Left lung (tissue), 10 donors: ENCODE measurements around the gene QRICH1. TPM values are rescaled to one million over a fixed set of nuclear protein-coding genes. Genes with fewer than 3 reads are reported as not detected.

Source experiments
- ATAC-seq: fragments of 200-7000 bp; cut with Tn5 transposase; one replicate; pipeline ENCODE4 v1.9.1; 2020; ENCODE audit warnings: moderate library complexity
- DNase-seq, 4 donors: peaks; one replicate each; pipeline ENCODE4 v3.0.0-alpha.2; 2013 to 2020
- H3K27ac ChIP-seq, 2 donors: fragments of 200-600 bp; sonication (generic) in 1 of 2; one replicate each; pipeline versions ENCODE4 v1.5.0 to v1.8.0; 2020 to 2021
- H3K27me3 ChIP-seq, 2 donors: fragments of 200-600 bp; sonication (generic) in 1 of 2; one replicate each; pipeline versions ENCODE4 v1.5.0 to v1.8.0; 2020 to 2021
- H3K36me3 ChIP-seq, 2 donors: fragments of 200-600 bp; sonication (generic) in 1 of 2; one replicate each; pipeline versions ENCODE4 v1.5.0 to v1.8.0; 2020 to 2021
- H3K4me1 ChIP-seq, 2 donors: fragments of 200-600 bp; one replicate each; pipeline ENCODE4 v1.8.0; 2021
- H3K4me3 ChIP-seq, 2 donors: fragments of 200-600 bp; sonication (generic) in 1 of 2; one replicate each; pipeline versions ENCODE4 v1.5.0 to v1.8.0; 2020 to 2021; ENCODE audit warnings: mild to moderate bottlenecking in 1 of 2
- H3K9me3 ChIP-seq, 2 donors: fragments of 200-600 bp; sonication (generic) in 1 of 2; one replicate each; pipeline versions ENCODE4 v1.5.0 to v1.8.0; 2020 to 2021
- intact Hi-C, 2 donors: fragments of 100-400 bp; cut with DNase I; formaldehyde crosslinking; loops; one replicate each; pipeline versions ENCODE4 v1.11.2 to v1.14.2; 2022
- polyA plus RNA-seq, 6 donors: library from polyadenylated mRNA; unstranded; fragments of 120-200 nt; gene quantifications; one replicate each; pipeline ENCODE4 v1.2.1, GENCODE V29; 2013; ENCODE audit not compliant: insufficient read length in 6 of 6
- total RNA-seq, 2 donors: library from RNA; stranded (reverse); fragmentation: NEBNext Ultra II Directional; extraction: Animal tissue kit (Norgen Biotek cat#: 25700); gene quantifications; one replicate each; pipeline ENCODE4 v1.2.1, GENCODE V29; 2021
- TF ChIP-seq, protein P1 (sequence below), 2 donors: fragments of 200-600 bp; sonication (generic) in 1 of 2; IDR thresholded peaks; one replicate each; pipeline versions ENCODE4 v1.5.0 to v1.8.0; 2021; ENCODE audit warnings: antibody characterized with exemption in 2 of 2
- donor health status: DM: no; HTN: yes; CAD: no.
- donor health status: DM: no; HTN: no; CAD: no.

QRICH1 gene
- total and polyA plus RNA-seq, 8 donors = 71.6 to 85.8 (median 77.6) TPM

- TF ChIP-seq, protein P1, sequence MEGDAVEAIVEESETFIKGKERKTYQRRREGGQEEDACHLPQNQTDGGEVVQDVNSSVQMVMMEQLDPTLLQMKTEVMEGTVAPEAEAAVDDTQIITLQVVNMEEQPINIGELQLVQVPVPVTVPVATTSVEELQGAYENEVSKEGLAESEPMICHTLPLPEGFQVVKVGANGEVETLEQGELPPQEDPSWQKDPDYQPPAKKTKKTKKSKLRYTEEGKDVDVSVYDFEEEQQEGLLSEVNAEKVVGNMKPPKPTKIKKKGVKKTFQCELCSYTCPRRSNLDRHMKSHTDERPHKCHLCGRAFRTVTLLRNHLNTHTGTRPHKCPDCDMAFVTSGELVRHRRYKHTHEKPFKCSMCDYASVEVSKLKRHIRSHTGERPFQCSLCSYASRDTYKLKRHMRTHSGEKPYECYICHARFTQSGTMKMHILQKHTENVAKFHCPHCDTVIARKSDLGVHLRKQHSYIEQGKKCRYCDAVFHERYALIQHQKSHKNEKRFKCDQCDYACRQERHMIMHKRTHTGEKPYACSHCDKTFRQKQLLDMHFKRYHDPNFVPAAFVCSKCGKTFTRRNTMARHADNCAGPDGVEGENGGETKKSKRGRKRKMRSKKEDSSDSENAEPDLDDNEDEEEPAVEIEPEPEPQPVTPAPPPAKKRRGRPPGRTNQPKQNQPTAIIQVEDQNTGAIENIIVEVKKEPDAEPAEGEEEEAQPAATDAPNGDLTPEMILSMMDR (IDR thresholded peaks at IDR 0.05) = no peak
- intact Hi-C loops = no loop called here
- no peak for ATAC-seq
Observed at GRCh38 chr3:49131576-49131975, 37.7 kb upstream of the QRICH1 start.

GRCh38 chr3:49131040-49131439 is 37.2 kb upstream of the QRICH1 start:
- Histone ChIP-seq H3K27ac (no peak overlapping the region), H3K36me3 (peaks cover 0 to 46% of the 10 kb centered on the region in 2 donors), H3K4me1 (peaks cover 10 to 22% of the 10 kb centered on the region in 2 donors), H3K9me3 (no peaks in the 10 kb centered on the region), H3K4me3 (no peak overlapping the region), H3K27me3 (no peaks in the 10 kb centered on the region)
- TF ChIP-seq, protein P1 (IDR thresholded peaks at IDR 0.05) = no peak
- no peak for ATAC-seq
- no peak for DNase-seq
- intact Hi-C loops = no loop called here

More at GRCh38 chr3:49131576-49131975, 37.7 kb upstream of the QRICH1 start:
- peaks cover 10 to 22% of the 10 kb centered on the region in 2 donors for H3K4me1 ChIP-seq
- no peaks in the 10 kb centered on the region for H3K27me3 ChIP-seq
- H3K27ac ChIP-seq = peak overlapping the region in 1 of 2 donors; percentile 82
- DNase-seq = no peak
- H3K4me3 ChIP-seq = peak overlapping the region; percentile 53 to 73
- H3K9me3 ChIP-seq = no peaks in the 10 kb centered on the region
- H3K36me3 ChIP-seq = peaks cover 0 to 41% of the 10 kb centered on the region in 2 donors

DNA sequence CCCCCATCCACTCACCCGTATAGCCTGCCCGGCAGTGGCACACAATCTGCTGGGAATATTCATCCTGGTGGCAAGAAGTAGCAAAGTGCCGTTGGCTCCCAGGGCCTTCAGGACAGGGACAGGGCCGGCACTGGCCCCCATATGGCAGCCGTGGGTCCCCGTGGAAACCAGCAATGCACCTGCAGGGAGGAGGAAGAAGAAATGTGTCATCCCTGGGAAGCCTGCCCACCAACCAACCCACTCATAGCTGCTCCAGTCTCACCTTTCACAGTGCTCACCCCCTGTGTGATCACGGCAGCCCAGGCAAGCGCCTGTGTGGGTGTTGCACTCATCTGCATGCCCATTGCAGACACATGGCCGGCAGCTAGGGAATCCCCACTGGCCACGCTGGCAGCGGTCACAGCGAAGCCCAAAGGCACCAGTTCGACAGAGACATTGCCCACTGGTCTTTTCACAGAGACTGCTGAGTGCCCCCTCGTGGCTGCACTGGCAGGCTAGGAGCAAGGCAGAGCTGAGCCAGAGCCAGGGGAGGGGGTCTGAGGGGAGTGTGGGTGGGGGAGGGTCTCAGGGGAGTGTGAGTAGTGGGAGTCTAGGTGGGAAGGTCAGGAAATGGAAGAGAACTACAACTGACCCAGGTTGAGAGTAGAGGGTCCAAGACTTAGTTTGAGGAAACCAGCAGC is 31.3 kb upstream of the QRICH1 start:
- Histone ChIP-seq H3K27me3 (no peaks in the 10 kb centered on the region), H3K9me3 (no peaks in the 10 kb centered on the region), H3K4me3 (no peak overlapping the region), H3K27ac (no peak overlapping the region), H3K4me1 (peaks cover 0 to 2% of the 10 kb centered on the region in 2 donors), H3K36me3 (peaks cover 0 to 88% of the 10 kb centered on the region in 2 donors)
- TF ChIP-seq, protein P1 (IDR thresholded peaks at IDR 0.05) = no peak
- DNase-seq = no peak
- intact Hi-C loops = no loop called here
- no peak for ATAC-seq

DNA sequence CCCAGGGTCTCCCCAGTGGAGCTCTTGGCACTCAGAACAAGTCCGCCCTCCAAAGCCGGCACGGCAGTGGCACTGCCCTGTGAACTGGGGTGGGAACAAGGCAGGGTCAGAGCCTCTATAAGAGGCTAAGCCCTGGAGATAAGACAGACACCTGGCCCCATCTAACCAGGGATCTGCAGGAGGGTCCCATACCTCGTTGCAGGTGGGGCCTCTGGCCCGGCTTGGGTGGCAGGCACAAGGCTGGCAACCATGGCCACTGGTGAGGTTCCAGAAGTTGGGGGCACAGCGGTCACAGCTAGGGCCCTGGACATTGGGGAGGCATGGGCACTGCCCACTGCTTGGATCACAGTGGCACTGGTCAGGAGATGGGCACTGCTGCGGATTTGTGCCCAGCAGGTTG is 30.3 kb upstream of the QRICH1 start:
- Histone ChIP-seq H3K9me3 (no peaks in the 10 kb centered on the region), H3K4me3 (no peak overlapping the region), H3K27me3 (no peaks in the 10 kb centered on the region), H3K4me1 (peaks cover 8 to 11% of the 10 kb centered on the region in 2 donors), H3K27ac (no peak overlapping the region), H3K36me3 (peaks cover 0 to 80% of the 10 kb centered on the region in 2 donors)
- DNase-seq (no peak), ATAC-seq (no peak)
- intact Hi-C loops = no loop called here
- TF ChIP-seq, protein P1 (IDR thresholded peaks at IDR 0.05) = no peak

DNA sequence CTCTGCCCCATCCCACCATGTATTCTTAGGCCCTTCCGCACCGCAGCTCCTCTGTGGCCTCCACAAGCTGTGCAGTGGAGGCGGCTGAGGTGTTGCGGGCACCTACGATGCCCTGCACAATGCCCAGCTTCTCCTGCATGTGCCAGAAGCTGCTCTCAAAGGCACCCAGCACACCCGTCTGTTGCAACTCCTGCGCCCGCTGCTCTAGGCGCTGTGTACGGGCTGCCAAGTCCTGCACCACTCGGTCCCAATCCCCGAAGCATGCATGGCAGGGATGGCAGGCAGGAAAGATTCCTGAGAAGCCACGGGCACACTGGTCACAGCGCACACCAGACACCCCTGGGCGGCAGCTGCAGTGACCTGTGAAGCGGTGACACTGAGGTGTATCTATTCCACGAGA is 29.8 kb upstream of the QRICH1 start:
- Histone ChIP-seq H3K9me3 (no peaks in the 10 kb centered on the region), H3K4me1 (peaks cover 12 to 16% of the 10 kb centered on the region in 2 donors), H3K27me3 (no peaks in the 10 kb centered on the region), H3K4me3 (no peak overlapping the region), H3K36me3 (peaks cover 0 to 82% of the 10 kb centered on the region in 2 donors), H3K27ac (no peak overlapping the region)
- intact Hi-C loops = no loop called here
- TF ChIP-seq, protein P1 (IDR thresholded peaks at IDR 0.05) = no peak
- no peak for ATAC-seq
- DNase-seq = no peak
